SK-N-SH (cell line): ENCODE measurements around the gene LSM7. TPM values are rescaled to one million over a fixed set of nuclear protein-coding genes. Genes with fewer than 3 reads are reported as not detected.

Source experiments
- CTCF ChIA-PET: fragments of 300-600, 350-600 bp; formaldehyde crosslinking; extraction: SDS; loops from one replicate; lab custom pipeline; 2021; lab: Yijun Ruan, JAX
- POLR2A ChIA-PET: fragments of 350-600 bp; sonication (Branson Sonifier 250); formaldehyde crosslinking; extraction: SDS; loops from one replicate; lab custom pipeline; 2020; ENCODE audit warnings: antibody characterized with exemption, inconsistent platforms; lab: Yijun Ruan, JAX
- DNase-seq: peaks from one replicate; pipeline ENCODE4 v3.0.0; 2012
- H2AFZ ChIP-seq: fragments of 200-600 bp; sonication (generic); 2 replicates; pipeline ENCODE4 v1.8.1; 2016; ENCODE audit warnings: antibody characterized with exemption, mild to moderate bottlenecking, low read depth
- H3F3A ChIP-seq: fragments of 200-600 bp; sonication (generic); replicated peaks from 2 replicates; pipeline ENCODE3; 2016; ENCODE audit warnings: antibody characterized with exemption, mild to moderate bottlenecking; ENCODE audit not compliant: insufficient read depth
- H3K27ac ChIP-seq, 2 experiments: fragments of 200-500 bp in 1 of 2; fragments of 200-600 bp in 1 of 2; sonication (Bioruptor generic) in 1 of 2; sonication (generic), shearing (Covaris generic) in 1 of 2; 2 replicates each; pipeline versions ENCODE4 v1.5.1 to v1.6.1; 2014 to 2016; ENCODE audit warnings: low read depth in 2 of 2, inconsistent platforms in 1 of 2, low read length in 1 of 2, mild to moderate bottlenecking in 1 of 2, mixed read lengths in 1 of 2
- H3K27me3 ChIP-seq: fragments of 200-600 bp; sonication (generic), shearing (Covaris generic); 2 replicates; pipeline ENCODE4 v1.6.1; 2016; ENCODE audit warnings: mixed run types; ENCODE audit not compliant: insufficient read depth
- H3K36me3 ChIP-seq, 2 experiments: fragments of 200-500 bp in 1 of 2; fragments of 200-600 bp in 1 of 2; sonication (Bioruptor generic) in 1 of 2; sonication (generic) in 1 of 2; replicated peaks in 1 of 2; 2 replicates each; pipeline versions ENCODE3 to v1.5.1; 2014 to 2016; ENCODE audit warnings: low read length in 1 of 2, mild to moderate bottlenecking in 1 of 2; ENCODE audit not compliant: insufficient read depth in 2 of 2, control insufficient read depth in 1 of 2
- H3K4me1 ChIP-seq, 2 experiments: fragments of 200-500 bp in 1 of 2; fragments of 200-600 bp in 1 of 2; sonication (Bioruptor generic) in 1 of 2; sonication (generic), shearing (Covaris generic) in 1 of 2; 2 replicates each; pipeline versions ENCODE4 v1.5.1 to v1.6.1; 2014 to 2016; ENCODE audit warnings: low read depth in 1 of 2, low read length in 1 of 2, mixed run types in 1 of 2; ENCODE audit not compliant: insufficient read depth in 2 of 2, control insufficient read depth in 1 of 2
- H3K4me2 ChIP-seq: fragments of 200-600 bp; sonication (generic), shearing (Covaris generic); 2 replicates; pipeline ENCODE4 v1.6.1; 2017; ENCODE audit warnings: mixed run types
- H3K4me3 ChIP-seq, 2 experiments: fragments of 200-500 bp in 1 of 2; fragments of 200-600 bp in 1 of 2; sonication (Bioruptor generic) in 1 of 2; sonication (generic), shearing (Covaris generic) in 1 of 2; 2 replicates each; pipeline versions ENCODE4 v1.5.1 to v1.8.1; 2014 to 2016; ENCODE audit warnings: low read depth in 2 of 2, inconsistent platforms in 1 of 2, low read length in 1 of 2, mild to moderate bottlenecking in 1 of 2, mixed read lengths in 1 of 2, moderate library complexity in 1 of 2
- H3K79me2 ChIP-seq: fragments of 200-600 bp; sonication (generic); 2 replicates; pipeline ENCODE4 v1.8.1; 2017; ENCODE audit warnings: mild to moderate bottlenecking; ENCODE audit not compliant: insufficient read depth
- H3K9ac ChIP-seq: fragments of 200-600 bp; sonication (generic); 2 replicates; pipeline ENCODE4 v1.6.1; 2017; ENCODE audit warnings: mixed run types
- H3K9me2 ChIP-seq: fragments of 200-600 bp; sonication (generic); 2 replicates; pipeline ENCODE4 v1.6.1; 2017; ENCODE audit warnings: mixed run types
- H3K9me3 ChIP-seq: fragments of 200-600 bp; sonication (generic); 2 replicates; pipeline ENCODE4 v1.6.1; 2017; ENCODE audit warnings: mixed run types, mild to moderate bottlenecking, moderate library complexity
- H4K20me1 ChIP-seq: fragments of 200-600 bp; sonication (generic); 2 replicates; pipeline ENCODE4 v1.6.1; 2017; ENCODE audit warnings: mild to moderate bottlenecking, mixed run types; ENCODE audit not compliant: insufficient read depth
- ELF1 ChIP-seq: IDR thresholded peaks from 2 replicates; pipeline ENCODE4 v1.4.0; 2012
- EP300 ChIP-seq, 2 experiments: IDR thresholded peaks; 2 replicates each; pipeline versions ENCODE4 v1.4.0 to v1.6.1; 2012; ENCODE audit warnings: borderline replicate concordance in 1 of 2, low read depth in 1 of 2, low read length in 1 of 2
- FOSL2 ChIP-seq: IDR thresholded peaks from 2 replicates; pipeline ENCODE4 v1.4.0; 2012; ENCODE audit warnings: low read depth, mild to moderate bottlenecking, moderate library complexity, borderline replicate concordance
- FOXJ3 ChIP-seq: sonication (generic); formaldehyde crosslinking; IDR thresholded peaks from 2 replicates; pipeline ENCODE4 v1.5.1; 2020; ENCODE audit warnings: mild to moderate bottlenecking, missing genetic modification reagents
- FOXM1 ChIP-seq: IDR thresholded peaks from 2 replicates; pipeline ENCODE4 v1.4.0; 2012; ENCODE audit warnings: low read depth, mild to moderate bottlenecking
- GABPA ChIP-seq: IDR thresholded peaks from 2 replicates; pipeline ENCODE4 v1.4.0; 2012; ENCODE audit warnings: low read depth, mild to moderate bottlenecking
- NFIC ChIP-seq: IDR thresholded peaks from 2 replicates; pipeline ENCODE4 v1.4.0; 2012; ENCODE audit warnings: borderline replicate concordance
- NRF1 ChIP-seq: IDR thresholded peaks from 2 replicates; pipeline ENCODE4 v1.6.1; 2012; ENCODE audit warnings: low read depth, mild to moderate bottlenecking, low read length
- POLR2AphosphoS5 ChIP-seq: IDR thresholded peaks from 2 replicates; pipeline ENCODE4 v1.6.1; 2012; ENCODE audit warnings: low read depth, low read length
- RCOR1 ChIP-seq: fragments of 150-350 bp; IDR thresholded peaks from 2 replicates; pipeline ENCODE4 v1.6.1; 2017; ENCODE audit warnings: antibody characterized with exemption, low read length
- REST ChIP-seq: IDR thresholded peaks from 2 replicates; pipeline ENCODE4 v1.6.1; 2012; ENCODE audit warnings: mild to moderate bottlenecking, low read depth, low read length, moderate library complexity
- SMC3 ChIP-seq: IDR thresholded peaks from 2 replicates; pipeline ENCODE4 v1.6.1; 2012; ENCODE audit warnings: low read depth, low read length, improper control_type of control experiment
- TAF1 ChIP-seq: IDR thresholded peaks from 2 replicates; pipeline ENCODE4 v1.6.1; 2012; ENCODE audit warnings: low read depth, mild to moderate bottlenecking, low read length, moderate library complexity, borderline replicate concordance
- TCF12 ChIP-seq: IDR thresholded peaks from 2 replicates; pipeline ENCODE4 v1.4.0; 2012
- WGBS: methylation state at CpG from one replicate; pipeline ENCODE4 v1.1.6; 2017; ENCODE audit warnings: low lambda C conversion rate; 5-methylcytosine and 5-hydroxymethylcytosine counted together
- polyA plus RNA-seq, 3 experiments: library from polyadenylated mRNA; depleted of rRNA; stranded (reverse); fragments of >200 nt; gene quantifications; 2 replicates each; pipeline ENCODE4 v1.2.3, GENCODE V29; 2012
- TF ChIP-seq, protein P1 (sequence below): IDR thresholded peaks from 2 replicates; pipeline ENCODE4 v1.4.0; 2012; ENCODE audit warnings: low read depth, borderline replicate concordance
- TF ChIP-seq, protein P2 (sequence below): IDR thresholded peaks from 2 replicates; pipeline ENCODE4; 2012

The LSM7 gene
- polyA plus RNA-seq, 1 of the 3 experiments (the other 2 are of a cell fraction) = 1,193 TPM

DNA sequence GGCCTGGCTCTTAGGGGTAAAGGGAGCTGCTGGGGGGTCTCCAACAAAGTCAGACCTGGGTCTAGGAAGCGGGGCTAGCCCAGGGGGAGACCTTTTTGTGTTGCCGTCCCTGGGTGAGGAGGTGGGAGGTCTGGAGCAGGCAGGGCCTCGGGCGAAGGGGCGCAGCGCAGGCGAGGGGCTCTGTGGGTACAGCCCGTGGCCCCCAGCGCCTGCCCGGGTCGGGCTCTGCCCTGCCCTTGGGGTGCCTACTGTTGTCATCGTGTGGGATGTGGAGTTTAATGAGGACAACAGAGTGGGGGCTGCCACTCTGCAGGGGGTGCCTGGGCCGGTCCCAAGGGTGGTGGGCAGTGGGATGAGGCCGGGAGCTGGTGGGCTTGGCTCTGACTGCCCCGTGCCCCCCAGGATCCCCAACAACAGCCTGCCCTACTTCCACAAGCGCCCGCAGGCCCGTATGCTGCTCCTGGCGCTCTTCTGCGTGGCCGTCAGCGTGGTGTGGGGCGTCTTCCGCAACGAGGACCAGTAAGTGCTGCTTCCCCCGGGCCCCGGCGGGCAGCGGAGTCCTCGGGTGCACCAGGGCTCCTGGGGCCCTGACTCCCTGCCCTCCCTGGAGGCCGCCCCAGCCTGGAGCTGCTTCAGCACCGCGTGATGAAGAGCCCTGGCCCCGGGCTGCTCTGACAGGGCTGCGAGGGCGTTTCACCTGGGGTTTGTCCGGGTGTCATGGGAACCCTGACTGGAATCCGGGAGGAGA lies 12.3 kb upstream of the LSM7 start (continued):
- TF ChIP-seq TCF12 (no peak), RCOR1 (no peak), SMC3 (no peak), NRF1 (no peak), POLR2AphosphoS5 (no peak), FOSL2 (no peak)
- TF ChIP-seq, protein P1, sequence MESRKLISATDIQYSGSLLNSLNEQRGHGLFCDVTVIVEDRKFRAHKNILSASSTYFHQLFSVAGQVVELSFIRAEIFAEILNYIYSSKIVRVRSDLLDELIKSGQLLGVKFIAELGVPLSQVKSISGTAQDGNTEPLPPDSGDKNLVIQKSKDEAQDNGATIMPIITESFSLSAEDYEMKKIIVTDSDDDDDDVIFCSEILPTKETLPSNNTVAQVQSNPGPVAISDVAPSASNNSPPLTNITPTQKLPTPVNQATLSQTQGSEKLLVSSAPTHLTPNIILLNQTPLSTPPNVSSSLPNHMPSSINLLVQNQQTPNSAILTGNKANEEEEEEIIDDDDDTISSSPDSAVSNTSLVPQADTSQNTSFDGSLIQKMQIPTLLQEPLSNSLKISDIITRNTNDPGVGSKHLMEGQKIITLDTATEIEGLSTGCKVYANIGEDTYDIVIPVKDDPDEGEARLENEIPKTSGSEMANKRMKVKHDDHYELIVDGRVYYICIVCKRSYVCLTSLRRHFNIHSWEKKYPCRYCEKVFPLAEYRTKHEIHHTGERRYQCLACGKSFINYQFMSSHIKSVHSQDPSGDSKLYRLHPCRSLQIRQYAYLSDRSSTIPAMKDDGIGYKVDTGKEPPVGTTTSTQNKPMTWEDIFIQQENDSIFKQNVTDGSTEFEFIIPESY = no peak

GRCh38 chr19:2339644-2340310 lies 11.4 kb upstream of the LSM7 start:
- Histone ChIP-seq H3K27me3 (no peaks in the 10 kb centered on the region), H3K4me3 (no peak overlapping the region), H3K9me3 (no peaks in the 10 kb centered on the region), H3K4me1 (no peaks in the 10 kb centered on the region), H3K9ac (no peak overlapping the region), H3F3A (peaks cover 12% of the 10 kb centered on the region), H2AFZ (no peak overlapping the region), H4K20me1 (peaks cover 9% of the 10 kb centered on the region; the same call in 1 of the 2 replicates), H3K36me3 (peaks cover 0 to 16% of the 10 kb centered on the region in 2 experiments), H3K4me2 (no peak overlapping the region), H3K79me2 (peaks cover 17% of the 10 kb centered on the region; the same call in 1 of the 2 replicates), H3K9me2 (no peaks in the 10 kb centered on the region), H3K27ac (no peak overlapping the region)
- TF ChIP-seq TAF1 (no peak), RCOR1 (no peak)
- no peak for DNase-seq
- WGBS = 95% methylated on average over 22 of the region's 52 CpGs
- ChIA-PET CTCF (interaction anchor here (1.4 kb wide), 1 partner anchor 66 kb away, joined by 3 read pairs; no protein-coding TSS in a partner anchor), POLR2A (no interaction called here)

DNA sequence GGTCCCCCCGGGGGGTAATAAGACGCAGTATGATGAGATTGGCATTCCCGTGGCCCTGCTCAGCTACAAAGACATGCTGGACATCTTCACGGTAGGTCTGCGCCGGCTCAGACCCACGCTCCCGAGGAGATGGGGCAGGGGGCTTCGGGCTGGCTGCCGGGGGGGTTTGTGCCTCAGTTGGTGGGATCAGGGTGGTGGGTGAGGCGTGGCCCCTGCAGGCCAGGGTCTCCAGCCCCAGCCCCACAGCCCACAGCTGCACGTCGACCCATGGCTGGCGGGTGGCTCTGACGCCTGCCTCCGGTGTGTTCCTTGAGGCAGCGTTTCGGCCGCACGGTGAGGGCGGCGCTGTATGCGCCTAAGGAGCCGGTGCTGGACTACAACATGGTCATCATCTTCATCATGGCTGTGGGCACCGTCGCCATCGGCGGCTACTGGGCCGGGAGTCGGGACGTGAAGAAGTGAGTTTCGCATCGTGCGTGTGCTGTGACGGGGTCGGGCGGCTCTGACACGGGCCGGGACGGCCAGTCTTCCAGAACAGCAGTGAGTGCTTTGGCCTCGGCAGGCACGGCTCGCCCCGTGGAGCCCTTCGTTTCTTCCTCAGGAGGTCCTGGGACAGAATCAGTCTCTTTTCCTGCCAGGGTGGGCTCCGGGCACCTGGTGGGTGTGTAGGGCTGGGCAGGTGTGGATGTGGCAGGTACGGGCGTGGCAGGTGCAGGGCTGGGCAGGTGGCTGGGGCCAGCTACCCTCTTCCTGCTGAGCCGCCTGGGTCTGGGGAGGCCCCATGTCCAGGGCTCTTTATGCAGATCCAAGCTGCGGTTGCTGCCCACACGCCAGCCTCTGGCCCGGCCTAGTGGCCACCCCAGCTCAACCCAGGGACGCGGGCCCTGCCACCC lies 10.6 kb upstream of the LSM7 start:
- H3K9me2 ChIP-seq = no peaks in the 10 kb centered on the region
- CTCF ChIA-PET = interaction anchor here (1.4 to 2.4 kb wide), 2 partner anchors 22 to 66 kb away, joined by 3 to 12 read pairs; no protein-coding TSS in a partner anchor
- H3K27ac ChIP-seq = no peak overlapping the region
- H3K79me2 ChIP-seq = peaks cover 24% of the 10 kb centered on the region; the same call in 1 of the 2 replicates
- no peaks in the 10 kb centered on the region for H3K27me3 ChIP-seq
- H4K20me1 ChIP-seq = peaks cover 9% of the 10 kb centered on the region; the same call in 1 of the 2 replicates
- WGBS = over 99% methylated on average over 28 of the region's 54 CpGs
- H3K4me3 ChIP-seq = no peak overlapping the region
- no peak overlapping the region for H3K9ac ChIP-seq
- no peaks in the 10 kb centered on the region for H3K9me3 ChIP-seq
- H3K4me2 ChIP-seq = no peak overlapping the region
- POLR2A ChIA-PET = no interaction called here
- DNase-seq = no peak
- H3K36me3 ChIP-seq = peaks cover 0 to 12% of the 10 kb centered on the region in 2 experiments
- no peak overlapping the region for H2AFZ ChIP-seq
- peaks cover 18% of the 10 kb centered on the region for H3F3A ChIP-seq
- H3K4me1 ChIP-seq = no peaks in the 10 kb centered on the region
- TF ChIP-seq ELF1 = no peak
- TF ChIP-seq, protein P2, sequence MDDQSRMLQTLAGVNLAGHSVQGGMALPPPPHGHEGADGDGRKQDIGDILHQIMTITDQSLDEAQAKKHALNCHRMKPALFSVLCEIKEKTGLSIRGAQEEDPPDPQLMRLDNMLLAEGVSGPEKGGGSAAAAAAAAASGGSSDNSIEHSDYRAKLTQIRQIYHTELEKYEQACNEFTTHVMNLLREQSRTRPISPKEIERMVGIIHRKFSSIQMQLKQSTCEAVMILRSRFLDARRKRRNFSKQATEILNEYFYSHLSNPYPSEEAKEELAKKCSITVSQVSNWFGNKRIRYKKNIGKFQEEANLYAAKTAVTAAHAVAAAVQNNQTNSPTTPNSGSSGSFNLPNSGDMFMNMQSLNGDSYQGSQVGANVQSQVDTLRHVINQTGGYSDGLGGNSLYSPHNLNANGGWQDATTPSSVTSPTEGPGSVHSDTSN = no peak
- TF ChIP-seq FOXM1 = no peak
- no peak for TF ChIP-seq TCF12
- no peak for TF ChIP-seq FOXJ3
- no peak for TF ChIP-seq EP300 (IDR thresholded peaks at IDR 0.05; ENCODE audit: borderline replicate concordance in 1 of 2, low read depth in 1 of 2, low read length in 1 of 2)
- TF ChIP-seq NFIC = no peak
- TF ChIP-seq REST = no peak
- no peak for TF ChIP-seq GABPA
